ENCODE data around the gene FSTL5. TPM values are rescaled to one million over a fixed set of nuclear protein-coding genes. Genes with fewer than 3 reads are reported as not detected.

Gene FSTL5
- total RNA-seq, 1 donor from 2014 or later = not detected

- DNase-seq (ENCODE audit: low spot score) = no peak
Measured at GRCh38 chr4:161948026-161948770, 215.6 kb downstream of the FSTL5 start.

DNA sequence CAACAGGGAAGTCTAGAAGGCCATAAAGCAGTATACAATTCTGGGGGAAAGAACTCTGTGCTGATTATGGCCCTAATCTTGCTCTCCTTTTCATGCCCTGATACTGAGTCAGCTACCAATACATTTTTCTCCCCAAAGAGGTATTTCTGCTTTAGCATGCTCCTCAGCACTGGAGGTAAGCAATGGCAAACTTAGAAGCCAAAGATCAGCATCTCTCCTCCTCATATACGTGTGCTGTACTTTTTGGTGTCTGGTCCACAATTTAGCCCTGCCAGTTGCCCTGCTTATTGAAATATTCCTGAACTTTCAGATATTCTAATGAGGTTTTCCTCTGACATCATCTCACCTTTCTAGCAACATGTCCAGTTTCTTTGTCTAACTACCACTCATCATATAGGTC, 226.2 kb downstream of the FSTL5 start:
- no peak for DNase-seq (ENCODE audit: low spot score)

- no peak for DNase-seq (ENCODE audit: low spot score)
Measured at GRCh38 chr4:161936625-161937550, 226.9 kb downstream of the FSTL5 start.

DNA sequence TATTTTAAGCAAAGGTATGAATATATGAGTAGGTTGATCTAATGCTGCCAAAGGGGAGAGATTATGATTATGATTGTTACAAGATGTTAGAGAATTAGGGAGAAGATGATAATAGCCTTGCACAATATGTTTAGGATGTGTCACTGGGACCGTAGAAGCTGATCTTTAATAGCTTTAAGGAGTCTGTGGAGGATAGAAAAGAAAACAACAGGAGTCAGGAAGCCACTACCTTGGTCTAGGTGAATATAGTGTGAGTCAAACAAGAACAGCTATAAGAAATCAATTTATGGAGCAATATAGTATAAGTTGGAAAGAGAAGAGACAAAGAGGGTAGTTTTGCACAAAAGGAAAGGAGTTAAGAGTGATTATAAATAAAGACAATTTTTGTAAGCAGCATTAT, 232.7 kb downstream of the FSTL5 start:
- no peak for DNase-seq (ENCODE audit: low spot score)

GRCh38 chr4:161929956-161930355, 233.8 kb downstream of the FSTL5 start:
- no peak for DNase-seq (ENCODE audit: low spot score)

DNA sequence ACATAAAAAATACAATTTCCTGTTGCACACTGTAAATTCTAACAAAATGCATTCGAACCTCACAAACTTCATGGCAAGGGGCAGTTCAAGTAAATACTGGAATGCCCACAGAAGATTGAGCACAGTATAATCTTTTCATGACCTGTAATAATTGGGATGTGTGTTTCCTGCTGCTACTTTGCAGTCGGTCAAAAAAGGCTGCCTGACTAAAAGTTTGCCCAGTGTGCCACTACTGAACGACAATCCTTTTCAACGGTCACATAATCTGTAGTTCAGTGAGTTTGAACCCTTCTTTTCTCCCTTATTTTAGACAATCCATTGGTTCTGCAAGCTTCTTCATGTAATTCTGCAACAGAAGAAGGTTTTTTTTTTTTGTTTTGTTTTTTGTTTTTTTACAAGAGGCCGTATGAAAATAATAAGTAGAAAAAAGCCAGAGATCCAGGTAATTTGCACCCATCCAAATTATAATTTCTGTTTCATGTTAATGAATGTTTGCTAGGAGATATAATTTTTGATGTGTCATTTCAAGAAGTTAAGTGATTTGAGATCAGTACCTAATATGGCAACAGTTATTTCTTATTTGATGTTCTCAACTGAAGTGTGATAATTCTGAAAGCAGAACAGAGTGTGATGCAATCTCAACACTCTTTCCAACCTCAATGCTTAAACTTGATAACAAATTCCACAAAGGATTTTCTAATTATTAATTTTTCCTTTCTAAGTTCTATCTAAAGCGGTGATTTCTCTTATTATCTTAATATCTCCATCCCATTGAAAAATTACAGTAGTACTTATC, 237.6 kb downstream of the FSTL5 start:
- no peak for DNase-seq (ENCODE audit: low spot score)

DNA sequence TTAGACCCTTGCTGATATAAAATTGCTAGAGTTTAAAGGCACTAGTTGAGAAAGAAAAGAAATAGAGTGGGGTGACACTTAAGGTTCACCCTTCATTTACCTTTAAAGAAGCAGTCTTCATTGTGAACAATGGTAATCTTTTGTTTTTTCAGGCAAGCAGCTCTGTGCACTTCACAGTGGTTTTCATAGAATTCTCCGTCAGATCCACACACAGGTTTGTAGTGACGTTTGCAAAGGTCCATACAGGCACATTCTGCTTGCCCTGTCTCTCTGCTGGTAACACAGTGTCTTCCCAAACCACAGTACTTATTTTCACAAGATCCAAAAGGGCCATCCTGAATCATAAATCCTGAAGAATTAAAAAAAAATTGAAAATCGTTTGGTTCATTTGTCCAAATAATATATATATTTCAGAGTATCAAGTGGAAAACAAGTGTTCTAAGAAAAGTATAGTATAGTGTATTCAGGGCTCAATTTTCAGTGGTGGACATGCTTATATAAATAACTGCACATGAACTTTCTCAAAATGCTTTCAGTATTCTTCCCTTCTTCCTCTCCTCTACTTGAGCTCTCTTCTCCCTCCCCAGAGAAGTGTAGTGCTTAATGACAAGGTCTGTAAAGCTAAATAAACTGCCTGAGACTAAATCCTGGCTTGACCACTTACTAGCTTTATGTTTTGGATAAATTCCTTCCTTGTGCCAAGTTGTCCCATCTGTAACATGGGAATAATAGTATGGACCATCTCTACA, 243.3 kb downstream of the FSTL5 start:
- no peak for DNase-seq (ENCODE audit: low spot score)

- DNase-seq (ENCODE audit: low spot score) = no peak
Measured at GRCh38 chr4:161919442-161920220, 244.2 kb downstream of the FSTL5 start.

GRCh38 chr4:161916035-161916434, 247.8 kb downstream of the FSTL5 start:
- DNase-seq (ENCODE audit: low spot score) = no peak

- no peak for DNase-seq (ENCODE audit: low spot score)
Measured at GRCh38 chr4:161907590-161907955, 256.2 kb downstream of the FSTL5 start.

DNA sequence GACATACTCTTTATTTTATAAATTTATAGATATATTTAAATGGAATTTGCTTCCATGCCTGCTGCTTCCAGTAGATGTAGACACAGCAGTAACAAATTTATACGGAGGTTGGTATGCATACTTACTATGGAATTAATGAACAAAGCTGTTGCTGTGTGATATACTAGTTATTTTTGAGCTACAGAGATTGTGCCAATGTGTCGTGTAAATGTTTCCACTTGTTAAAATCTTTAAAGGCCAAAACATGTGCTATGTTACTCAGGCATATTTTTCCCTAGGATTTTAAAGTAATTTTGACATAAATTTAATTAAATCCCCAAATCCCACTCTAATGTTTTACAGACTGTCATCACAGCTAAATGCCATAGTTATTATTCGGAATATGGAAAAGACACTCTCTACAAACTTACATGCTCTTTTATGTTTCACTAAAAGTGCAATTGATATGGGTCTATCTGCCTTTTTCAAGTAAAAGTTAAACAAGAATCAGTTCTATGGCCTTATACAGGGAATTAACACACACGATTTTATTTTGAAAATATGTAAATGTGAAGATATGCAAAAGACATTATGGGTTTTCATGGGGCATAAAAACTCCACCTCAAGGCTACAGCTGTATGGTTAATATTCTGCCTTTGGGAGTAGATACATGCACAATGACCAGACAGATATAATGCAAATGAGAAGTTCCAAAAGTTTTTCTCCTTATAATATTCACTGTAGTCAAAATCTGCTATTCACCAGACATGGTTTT, 256.8 kb downstream of the FSTL5 start:
- no peak for DNase-seq (ENCODE audit: low spot score)

DNA sequence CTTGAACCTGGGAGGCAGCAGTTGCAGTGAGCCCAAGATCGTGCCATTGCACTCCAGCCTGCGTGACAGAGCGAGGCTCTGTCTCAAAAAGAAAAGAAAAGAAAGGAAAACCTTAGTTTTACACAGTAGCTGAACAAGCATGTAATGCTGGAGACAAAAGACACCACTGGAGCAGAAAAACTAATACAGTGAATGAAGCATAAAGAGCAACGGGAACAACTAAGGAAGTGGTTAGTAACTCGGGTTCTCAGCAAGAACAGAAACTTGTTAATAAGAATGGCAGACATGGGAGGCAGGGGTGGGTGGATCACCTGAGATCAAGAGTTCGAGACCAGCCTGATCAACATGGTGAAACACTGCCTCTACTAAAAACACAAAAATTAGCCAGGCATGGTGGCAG, 263.7 kb downstream of the FSTL5 start:
- no peak for DNase-seq (ENCODE audit: low spot score)

DNA sequence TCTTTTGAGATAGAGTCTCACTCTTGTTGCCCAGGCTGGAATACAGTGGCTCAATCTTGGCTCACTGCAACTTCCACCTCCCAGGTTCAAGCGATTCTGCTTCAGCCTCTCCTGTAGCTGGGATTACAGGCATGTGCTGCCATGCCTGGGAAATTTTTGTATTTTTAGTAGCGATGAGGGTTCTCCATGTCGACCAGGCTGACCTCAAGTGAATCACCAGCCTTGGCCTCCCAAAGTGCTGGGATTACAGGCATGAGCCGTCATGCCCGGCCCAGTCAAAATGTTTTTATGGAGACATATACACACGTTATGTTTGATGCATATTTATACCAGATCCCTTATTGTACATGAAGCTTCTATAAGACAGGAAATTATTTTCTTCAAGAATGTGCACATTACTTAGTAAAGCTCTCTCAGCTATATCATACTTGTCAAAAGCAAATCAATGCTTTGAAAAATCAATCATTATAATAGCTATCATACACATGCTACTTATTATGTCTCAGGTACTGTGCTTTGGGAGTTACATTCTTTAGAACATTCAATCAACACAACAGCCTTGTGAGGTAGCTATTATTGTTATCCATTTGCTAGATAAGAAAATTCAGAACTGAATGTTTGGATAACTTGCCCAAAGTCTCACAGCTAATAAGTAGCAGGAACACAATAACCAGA, 269.2 kb downstream of the FSTL5 start:
- DNase-seq (ENCODE audit: low spot score) = no peak

- DNase-seq (ENCODE audit: low spot score) = no peak
Measured at GRCh38 chr4:161894014-161894413, 269.8 kb downstream of the FSTL5 start.

DNA sequence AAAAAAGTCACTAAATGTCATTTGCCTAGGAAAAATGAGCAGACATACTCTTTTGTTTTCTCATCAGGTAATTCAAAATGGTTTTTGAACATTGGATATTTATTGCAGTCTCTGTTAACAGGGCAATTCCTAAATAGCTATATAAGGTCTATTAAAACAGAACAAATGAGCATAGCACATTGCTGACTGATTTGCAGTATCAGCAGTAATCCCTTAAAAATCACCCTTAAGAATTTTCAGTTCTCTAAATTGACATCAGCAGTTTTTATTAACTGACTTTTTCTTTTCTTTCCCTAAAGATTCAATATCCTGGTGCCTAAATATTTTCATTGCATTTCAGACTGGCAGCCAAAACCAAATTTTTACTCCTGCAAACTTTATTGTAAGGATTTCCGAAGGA, 270.2 kb downstream of the FSTL5 start:
- no peak for DNase-seq (ENCODE audit: low spot score)

DNA sequence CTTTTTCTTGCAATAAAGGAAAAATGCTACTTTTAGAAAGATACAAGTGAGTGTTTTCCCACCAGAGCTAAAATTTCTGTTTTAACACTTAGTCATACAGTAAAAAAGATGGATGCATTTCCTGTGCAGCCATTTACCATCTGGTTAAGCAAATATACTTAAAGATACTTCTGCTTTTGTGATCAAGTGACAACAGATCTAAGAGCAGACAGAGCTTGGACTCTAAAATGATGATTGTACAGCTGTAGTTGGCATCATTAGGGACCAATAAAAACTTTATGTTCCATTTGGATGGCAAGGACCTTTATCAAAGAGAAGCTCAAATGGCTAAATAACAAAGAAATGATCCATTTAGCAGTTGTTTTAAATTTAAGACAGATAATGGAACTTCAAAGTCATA, 270.8 kb downstream of the FSTL5 start:
- no peak for DNase-seq (ENCODE audit: low spot score)

DNA sequence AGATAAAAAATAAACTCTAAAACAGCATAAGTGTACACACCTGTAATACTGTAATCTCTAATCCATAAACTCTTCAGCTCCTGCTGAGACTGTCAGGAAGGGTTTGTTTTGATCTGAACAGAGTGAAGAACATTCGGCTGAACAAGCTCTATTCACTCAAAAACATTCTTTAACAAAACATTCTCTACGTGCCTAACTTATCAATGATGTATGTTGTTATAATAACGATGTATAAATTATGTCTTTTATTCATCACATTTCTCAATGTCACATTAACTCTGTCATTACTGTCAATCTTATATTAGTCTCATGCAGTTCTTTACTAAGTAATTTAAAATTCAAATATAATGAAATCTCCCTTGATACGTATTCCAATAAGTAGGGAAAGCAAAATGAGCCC, 280.6 kb downstream of the FSTL5 start:
- DNase-seq (ENCODE audit: low spot score) = no peak

- DNase-seq (ENCODE audit: low spot score) = no peak
Measured at GRCh38 chr4:161881370-161881769, 282.4 kb downstream of the FSTL5 start.

- DNase-seq (ENCODE audit: low spot score) = no peak
Measured at GRCh38 chr4:161869511-161869910, 294.3 kb downstream of the FSTL5 start.

Data from mesenteric fat pad (tissue), 1 donor.